ENCODE results near the gene SKI.

Gene SKI

GRCh38 chr1:2298685-2299084, 70.6 kb downstream of the SKI start:
- DNase-seq: no peak

- DNase-seq: no peak
Observed at GRCh38 chr1:2299131-2299627, 71.1 kb downstream of the SKI start.

- DNase-seq: peak; percentile 70 to 79
Observed at GRCh38 chr1:2300004-2300771, 72.1 kb downstream of the SKI start.

GRCh38 chr1:2300851-2301606, 72.9 kb downstream of the SKI start:
- peak; percentile 70 to 85 for DNase-seq

GRCh38 chr1:2301607-2302291, 73.6 kb downstream of the SKI start:
- DNase-seq: no peak

- DNase-seq: no peak
Observed at GRCh38 chr1:2302292-2302925, 74.3 kb downstream of the SKI start.

- DNase-seq: no peak
Observed at GRCh38 chr1:2303016-2303775, 75.1 kb downstream of the SKI start.

GRCh38 chr1:2303781-2304180, 75.7 kb downstream of the SKI start:
- DNase-seq: no peak

GRCh38 chr1:2304282-2304681, 76.2 kb downstream of the SKI start:
- DNase-seq: no peak

GRCh38 chr1:2304921-2305681, 77.0 kb downstream of the SKI start:
- no peak for DNase-seq

GRCh38 chr1:2306151-2306978, 78.2 kb downstream of the SKI start:
- DNase-seq: no peak

- no peak for DNase-seq
Observed at GRCh38 chr1:2307064-2307605, 79.0 kb downstream of the SKI start.

- DNase-seq: no peak
Observed at GRCh38 chr1:2307972-2308371, 79.9 kb downstream of the SKI start.

GRCh38 chr1:2308844-2309243, 80.7 kb downstream of the SKI start:
- DNase-seq: no peak

- DNase-seq: no peak
Observed at GRCh38 chr1:2310332-2311183, 82.4 kb downstream of the SKI start.

GRCh38 chr1:2311184-2312032, 83.3 kb downstream of the SKI start:
- DNase-seq: peak; percentile 48 to 52

GRCh38 chr1:2312160-2312514, 84.0 kb downstream of the SKI start:
- DNase-seq: no peak

Measured in stimulated activated CD4-positive, alpha-beta T cell treated with anti-CD3 and anti-CD28 coated beads, Interleukin-4, amount 100 ng/mL, for 4 hours (primary cell).